Epithelial cell of esophagus (primary cell): ENCODE data around the gene SFTPB.
A peak's percentile ranks its signal among the peaks of the same experiment; 100 is the strongest.

Experiments used
- DNase-seq: peaks from one replicate; pipeline ENCODE4 v3.0.0; 2010; ENCODE audit warnings: low read depth
- H3K4me3 ChIP-seq: 2 replicates; pipeline ENCODE4 v1.5.1; 2011; ENCODE audit warnings: mild to moderate bottlenecking, low read length, control low read depth
- TF ChIP-seq, protein P1 (sequence below): IDR thresholded peaks from 2 replicates; pipeline ENCODE4 v1.5.1; 2011; ENCODE audit warnings: low read depth, mild to moderate bottlenecking, low read length, control low read depth, inconsistent platforms; ENCODE audit not compliant: insufficient read depth; ENCODE audit errors: missing control alignments

SFTPB gene

DNA sequence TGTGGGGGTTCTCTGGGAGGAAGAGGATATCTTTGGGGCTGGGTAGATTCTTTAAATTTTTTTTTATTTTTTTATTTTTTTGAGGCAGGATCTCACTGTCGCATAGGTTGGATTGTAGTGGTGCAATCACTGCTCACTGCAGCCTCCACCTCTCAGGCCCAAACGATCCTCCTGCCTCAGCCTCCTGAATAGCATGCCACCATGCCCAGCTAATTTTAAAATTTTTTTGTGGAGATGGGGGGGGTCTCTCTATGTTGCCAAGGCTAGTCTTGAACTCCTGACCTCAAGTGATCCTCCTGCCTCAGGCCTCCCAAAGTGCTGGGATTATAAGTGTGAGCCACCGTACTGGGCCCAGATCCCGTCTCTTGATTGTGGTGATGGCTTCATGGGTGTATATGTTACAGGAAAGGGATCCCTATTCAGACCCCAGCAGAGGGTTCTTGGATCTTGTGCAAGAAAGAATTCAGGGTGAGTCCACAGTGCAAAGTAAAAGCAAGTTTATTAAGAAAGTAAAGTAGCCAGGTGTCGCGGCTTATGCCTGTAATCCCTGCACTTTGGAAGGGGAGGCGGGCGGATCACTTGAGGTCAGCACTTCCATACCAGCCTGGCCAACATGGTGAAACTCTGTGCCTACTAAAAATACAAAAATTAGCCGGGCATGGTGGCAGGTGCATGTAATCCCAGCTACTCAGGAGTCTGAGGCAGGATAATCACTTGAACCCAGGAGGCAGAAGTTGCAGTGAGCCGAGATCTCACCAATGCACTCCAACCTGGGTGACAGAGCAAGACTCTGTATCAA, 54.1 kb downstream of the SFTPB start:
- TF ChIP-seq, protein P1, sequence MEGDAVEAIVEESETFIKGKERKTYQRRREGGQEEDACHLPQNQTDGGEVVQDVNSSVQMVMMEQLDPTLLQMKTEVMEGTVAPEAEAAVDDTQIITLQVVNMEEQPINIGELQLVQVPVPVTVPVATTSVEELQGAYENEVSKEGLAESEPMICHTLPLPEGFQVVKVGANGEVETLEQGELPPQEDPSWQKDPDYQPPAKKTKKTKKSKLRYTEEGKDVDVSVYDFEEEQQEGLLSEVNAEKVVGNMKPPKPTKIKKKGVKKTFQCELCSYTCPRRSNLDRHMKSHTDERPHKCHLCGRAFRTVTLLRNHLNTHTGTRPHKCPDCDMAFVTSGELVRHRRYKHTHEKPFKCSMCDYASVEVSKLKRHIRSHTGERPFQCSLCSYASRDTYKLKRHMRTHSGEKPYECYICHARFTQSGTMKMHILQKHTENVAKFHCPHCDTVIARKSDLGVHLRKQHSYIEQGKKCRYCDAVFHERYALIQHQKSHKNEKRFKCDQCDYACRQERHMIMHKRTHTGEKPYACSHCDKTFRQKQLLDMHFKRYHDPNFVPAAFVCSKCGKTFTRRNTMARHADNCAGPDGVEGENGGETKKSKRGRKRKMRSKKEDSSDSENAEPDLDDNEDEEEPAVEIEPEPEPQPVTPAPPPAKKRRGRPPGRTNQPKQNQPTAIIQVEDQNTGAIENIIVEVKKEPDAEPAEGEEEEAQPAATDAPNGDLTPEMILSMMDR: no peak
- no peak for DNase-seq
- H3K4me3 ChIP-seq: no peak overlapping the region

DNA sequence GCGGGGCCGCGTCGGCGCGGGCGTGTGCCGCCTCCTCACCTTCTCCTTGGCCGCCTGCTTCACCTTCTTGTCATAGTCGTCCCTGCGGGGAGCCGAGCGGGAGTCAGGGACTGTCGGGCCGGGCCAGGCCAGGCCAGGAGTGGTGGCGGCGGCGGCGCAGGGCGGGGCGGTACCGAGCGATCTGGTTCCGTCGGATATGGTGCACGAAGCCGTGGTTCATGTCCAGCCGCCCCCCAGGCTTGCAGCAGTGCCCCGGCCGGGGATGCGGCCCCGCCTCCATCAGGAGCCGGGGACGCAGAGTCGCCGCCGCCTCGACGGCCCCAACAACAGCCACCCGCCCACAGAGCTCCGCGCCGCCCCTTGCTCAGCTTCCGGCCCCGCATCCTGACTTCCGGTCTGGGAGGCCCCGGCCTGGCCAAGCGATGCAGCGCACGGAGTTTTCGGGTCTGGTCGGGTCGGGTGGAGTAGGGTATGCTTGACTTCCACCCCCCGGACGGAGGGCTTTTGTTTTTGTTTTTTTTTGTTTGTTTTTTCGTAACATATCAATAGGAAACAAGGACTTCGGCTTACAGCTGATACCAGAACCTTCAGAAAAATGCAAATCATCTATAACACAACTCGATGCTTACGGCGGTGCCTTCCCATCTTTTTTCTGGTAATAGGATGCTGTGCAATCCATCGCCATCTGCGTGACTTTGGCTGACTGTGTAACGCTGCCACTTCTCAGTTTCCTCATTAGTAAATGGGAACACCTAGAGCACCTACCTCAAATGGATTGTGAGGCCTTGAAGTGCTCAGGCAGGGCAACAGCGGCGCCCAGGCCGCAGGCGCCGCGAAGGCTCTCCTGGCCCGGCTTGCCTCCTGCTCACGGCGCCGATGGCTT, 56.1 kb downstream of the SFTPB start, which contains the start of gene C2orf68:
TSS of gene C2orf68 (minus strand) at position 362 of the 883 bp plus-strand sequence. CDS start at position 280, 82 bp downstream.
- TF ChIP-seq, protein P1: no peak
- H3K4me3 ChIP-seq: peak within 1 kb of the TSS; percentile 74
- DNase-seq: peak; percentile 88

GRCh38 chr2:85611217-85611704, 56.7 kb downstream of the SFTPB start:
- H3K4me3 ChIP-seq: peak overlapping the region; percentile 74
- TF ChIP-seq, protein P1: no peak
- no peak for DNase-seq
